Activated CD8-positive, alpha-beta memory T cell treated with anti-CD3 and anti-CD28 coated beads, Interleukin-2, amount 50 U/mL, for 1 hour (primary cell): ENCODE data around the gene KIF21A.

ENCODE experiments used
- DNase-seq: peaks from one replicate; pipeline ENCODE4 v3.0.0-alpha.2; 2020; ENCODE audit errors: extremely low read depth

KIF21A gene

GRCh38 chr12:39386335-39386734 lies 56.6 kb downstream of the KIF21A start:
- DNase-seq, result no peak

GRCh38 chr12:39383114-39383513 lies 59.8 kb downstream of the KIF21A start:
- no peak for DNase-seq

- DNase-seq, result no peak
Measured at GRCh38 chr12:39380090-39380489, 62.8 kb downstream of the KIF21A start.

- no peak for DNase-seq
Measured at GRCh38 chr12:39378341-39378740, 64.6 kb downstream of the KIF21A start.

GRCh38 chr12:39375206-39375808 lies 67.6 kb downstream of the KIF21A start:
- DNase-seq, result no peak

- DNase-seq, result no peak
Measured at GRCh38 chr12:39372929-39373328, 70.0 kb downstream of the KIF21A start.

- no peak for DNase-seq
Measured at GRCh38 chr12:39372204-39372925, 70.6 kb downstream of the KIF21A start.

GRCh38 chr12:39369756-39370155 lies 73.2 kb downstream of the KIF21A start:
- no peak for DNase-seq

GRCh38 chr12:39368891-39369290 lies 74.0 kb downstream of the KIF21A start:
- no peak for DNase-seq

- no peak for DNase-seq
Measured at GRCh38 chr12:39368096-39368495, 74.8 kb downstream of the KIF21A start.

GRCh38 chr12:39367494-39367893 lies 75.4 kb downstream of the KIF21A start:
- DNase-seq, result no peak

GRCh38 chr12:39365364-39366001 lies 77.4 kb downstream of the KIF21A start:
- DNase-seq, result no peak

- DNase-seq, result no peak
Measured at GRCh38 chr12:39364196-39364595, 78.7 kb downstream of the KIF21A start.

GRCh38 chr12:39359645-39360044 lies 83.3 kb downstream of the KIF21A start:
- DNase-seq, result no peak

GRCh38 chr12:39357041-39357440 lies 85.9 kb downstream of the KIF21A start:
- no peak for DNase-seq

GRCh38 chr12:39355841-39356240 lies 87.1 kb downstream of the KIF21A start:
- no peak for DNase-seq

GRCh38 chr12:39354955-39355354 lies 88.0 kb downstream of the KIF21A start:
- DNase-seq, result no peak

- no peak for DNase-seq
Measured at GRCh38 chr12:39352471-39353017, 90.4 kb downstream of the KIF21A start.

- DNase-seq, result no peak
Measured at GRCh38 chr12:39351153-39351552, 91.8 kb downstream of the KIF21A start.

GRCh38 chr12:39348941-39349626 lies 93.8 kb downstream of the KIF21A start:
- no peak for DNase-seq

- no peak for DNase-seq
Measured at GRCh38 chr12:39348523-39348922, 94.4 kb downstream of the KIF21A start.

- no peak for DNase-seq
Measured at GRCh38 chr12:39344926-39345325, 98.0 kb downstream of the KIF21A start.
